Stimulated activated CD4-positive, alpha-beta T cell treated with anti-CD3 and anti-CD28 coated beads, Interleukin-2, amount 100 ng/mL, for 4 hours (primary cell): Measurements from ENCODE around the gene CIRBP.

Experiments used
- DNase-seq: peaks from one replicate; pipeline ENCODE4 v3.0.0-alpha.2; 2020; ENCODE audit warnings: low read depth

CIRBP gene

DNA sequence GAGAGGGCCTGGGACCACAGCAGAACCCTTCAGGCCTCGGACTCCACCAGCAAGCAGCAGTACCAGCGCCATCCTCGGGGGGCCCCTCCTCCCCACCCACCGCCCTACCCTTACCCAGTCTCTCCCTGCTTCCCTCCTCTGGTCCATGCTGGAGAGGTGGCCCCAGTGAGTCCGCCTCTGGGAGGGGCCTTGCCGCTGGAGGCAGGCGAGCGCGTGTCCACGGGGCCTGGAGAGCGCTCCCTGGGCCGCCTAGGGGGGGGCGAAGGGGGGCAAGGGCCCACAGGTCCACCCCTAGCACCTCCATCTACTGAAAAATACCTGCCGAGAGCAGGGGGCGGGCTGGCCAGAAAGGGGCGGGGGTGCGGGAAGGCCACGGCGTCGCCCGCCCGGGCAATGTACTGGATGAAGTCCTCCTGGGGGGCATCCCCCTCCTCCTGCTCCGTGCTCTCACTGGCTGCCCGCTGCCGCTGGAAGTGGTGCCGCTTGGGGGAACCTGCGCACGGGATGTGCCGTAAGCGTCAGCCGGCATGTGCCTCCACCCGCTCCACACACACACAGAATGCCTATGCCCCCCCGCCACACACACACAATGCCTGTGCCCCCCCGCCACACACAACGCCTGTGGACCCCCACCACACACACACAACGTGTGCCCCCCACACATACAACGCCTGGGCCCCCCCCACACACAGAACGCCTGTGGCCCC is 38.2 kb upstream of the CIRBP start:
- no peak for DNase-seq

DNA sequence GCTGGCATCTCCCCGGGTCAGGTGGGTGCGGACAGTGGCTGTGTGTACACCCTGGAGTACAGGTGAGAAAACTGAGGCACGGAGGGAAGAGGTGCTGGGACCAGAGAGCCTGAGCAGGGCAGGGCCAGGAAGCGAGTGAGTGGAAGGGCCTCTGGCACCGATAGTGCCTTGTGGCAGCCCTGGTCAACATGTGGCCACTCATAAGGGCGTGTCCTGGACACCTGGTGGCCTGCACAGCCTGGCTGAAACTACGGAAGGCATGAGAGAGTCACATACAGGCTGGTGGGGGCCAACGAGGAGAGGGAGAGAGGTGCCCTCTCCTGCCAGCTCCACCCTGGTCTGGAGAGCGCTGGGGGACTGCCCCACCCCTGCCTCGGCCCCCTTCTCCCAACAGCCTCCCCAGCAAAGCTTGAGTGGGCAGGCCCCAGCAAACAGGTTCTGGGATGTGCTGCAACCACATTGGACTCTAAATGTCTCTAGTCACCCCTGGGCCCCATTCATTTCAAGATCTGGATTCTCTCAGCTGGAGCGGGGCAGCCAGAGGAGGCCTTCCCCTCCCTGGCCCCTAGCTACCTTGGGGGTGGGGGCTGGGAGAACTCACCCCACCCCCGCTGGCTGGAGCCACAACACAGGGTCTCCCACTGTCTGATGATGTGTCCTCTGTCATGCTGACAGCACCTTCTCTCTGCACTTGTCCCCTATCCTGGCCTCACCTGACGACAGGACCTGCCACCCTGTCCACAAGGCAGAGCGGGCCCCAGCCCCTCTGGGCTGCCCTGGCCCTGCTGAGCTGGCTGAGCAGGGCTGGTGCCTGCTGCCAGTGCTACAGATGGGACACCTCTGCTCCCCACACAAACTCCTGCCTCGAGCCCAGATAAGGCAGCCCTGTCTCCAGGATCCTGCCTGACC is 37.1 kb upstream of the CIRBP start:
- DNase-seq = no peak

DNA sequence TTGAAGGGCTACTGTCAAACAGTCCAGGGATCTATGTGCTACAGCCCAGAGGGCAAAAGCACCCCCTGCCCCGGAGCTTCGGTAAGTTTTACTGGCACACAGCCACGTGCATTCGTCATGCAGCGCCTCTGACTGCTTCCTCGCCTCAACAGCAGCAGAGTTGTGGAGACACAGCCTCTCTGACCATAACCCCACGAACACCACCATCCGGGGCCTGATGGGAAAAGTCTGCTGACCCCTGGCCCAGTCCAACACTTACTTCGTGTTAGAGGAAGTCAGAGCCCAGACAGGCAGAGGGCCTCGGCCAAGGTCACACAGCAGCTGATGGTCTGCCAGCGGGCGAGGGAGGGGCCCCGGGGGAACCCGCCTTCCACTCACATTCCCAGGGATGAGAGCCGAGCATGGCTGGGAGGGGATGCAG is 36.5 kb upstream of the CIRBP start:
- DNase-seq = no peak

DNA sequence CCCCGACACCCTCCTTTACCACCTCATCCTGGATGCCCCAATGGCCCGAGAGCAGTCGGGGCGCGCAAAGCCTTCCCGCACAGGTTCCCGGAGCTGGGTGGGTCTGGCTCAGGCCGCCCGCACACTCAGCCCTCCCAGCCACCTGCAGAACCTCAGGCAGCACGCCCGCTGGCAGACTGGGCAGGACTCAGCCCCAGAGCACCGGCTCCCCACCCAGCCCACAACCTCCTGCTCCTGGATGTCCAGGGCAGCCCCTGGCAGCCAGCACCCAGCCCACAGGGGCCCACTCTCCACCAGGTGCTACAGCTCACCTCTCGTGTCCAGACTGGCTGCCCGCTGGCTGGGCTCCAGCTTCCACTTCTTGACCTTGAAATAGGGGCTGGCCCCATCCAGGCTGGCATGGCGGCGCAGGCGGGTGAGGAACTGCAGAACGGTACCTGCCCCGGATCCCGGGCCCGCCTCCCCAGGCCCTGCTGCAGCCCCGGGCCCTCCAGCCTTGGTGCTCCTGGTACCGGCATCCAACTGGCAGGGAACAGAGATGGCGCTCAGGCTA is 35.9 kb upstream of the CIRBP start:
- DNase-seq = no peak

DNA sequence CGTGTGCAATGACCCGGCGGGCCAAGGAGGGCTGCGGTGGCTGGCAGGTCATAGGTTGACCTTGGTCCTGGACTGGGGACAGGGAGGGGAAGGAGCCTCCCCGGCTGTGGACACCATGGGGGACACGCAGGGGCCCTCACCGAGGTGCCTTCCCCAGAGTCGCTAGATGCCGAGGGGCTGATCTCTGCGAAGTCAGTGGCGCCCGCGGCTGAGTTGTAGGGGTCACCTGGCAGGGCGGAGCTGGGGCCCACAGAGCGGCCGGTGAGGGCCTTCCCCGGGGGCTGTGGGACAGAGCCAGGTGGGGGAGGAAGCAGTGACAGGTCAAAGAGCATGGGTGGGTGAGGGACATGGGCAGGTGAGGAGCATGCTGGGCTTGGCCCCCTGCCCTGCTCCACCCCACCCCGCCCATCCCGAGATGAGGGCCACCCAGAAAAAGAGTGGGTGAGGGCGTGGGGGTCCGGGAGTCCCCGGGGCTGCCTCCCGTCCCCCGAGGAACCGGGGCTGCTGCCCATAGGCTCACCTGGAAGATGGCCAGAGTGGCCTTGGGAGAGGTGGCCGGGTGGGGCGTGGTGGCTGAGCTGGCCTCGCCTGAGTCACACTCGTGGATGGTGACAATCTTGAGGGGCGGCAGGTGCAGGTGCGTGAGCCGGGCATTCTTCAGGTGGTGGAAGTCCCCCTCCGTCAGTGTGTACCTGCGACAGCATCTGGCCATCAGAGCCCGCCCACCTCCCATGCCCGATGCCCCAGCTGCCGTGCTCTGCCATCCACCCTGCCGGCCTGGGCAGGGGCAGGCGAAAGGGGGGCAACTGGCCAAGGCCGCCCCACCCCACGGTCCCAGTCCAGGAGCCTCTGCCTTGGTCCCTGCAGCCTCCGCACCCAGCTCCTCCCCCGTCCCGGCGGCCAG is 34.8 kb upstream of the CIRBP start:
- no peak for DNase-seq

- no peak for DNase-seq
These were observed 34.2 kb upstream of the CIRBP start for GRCh38 chr19:1234955-1235380.

DNA sequence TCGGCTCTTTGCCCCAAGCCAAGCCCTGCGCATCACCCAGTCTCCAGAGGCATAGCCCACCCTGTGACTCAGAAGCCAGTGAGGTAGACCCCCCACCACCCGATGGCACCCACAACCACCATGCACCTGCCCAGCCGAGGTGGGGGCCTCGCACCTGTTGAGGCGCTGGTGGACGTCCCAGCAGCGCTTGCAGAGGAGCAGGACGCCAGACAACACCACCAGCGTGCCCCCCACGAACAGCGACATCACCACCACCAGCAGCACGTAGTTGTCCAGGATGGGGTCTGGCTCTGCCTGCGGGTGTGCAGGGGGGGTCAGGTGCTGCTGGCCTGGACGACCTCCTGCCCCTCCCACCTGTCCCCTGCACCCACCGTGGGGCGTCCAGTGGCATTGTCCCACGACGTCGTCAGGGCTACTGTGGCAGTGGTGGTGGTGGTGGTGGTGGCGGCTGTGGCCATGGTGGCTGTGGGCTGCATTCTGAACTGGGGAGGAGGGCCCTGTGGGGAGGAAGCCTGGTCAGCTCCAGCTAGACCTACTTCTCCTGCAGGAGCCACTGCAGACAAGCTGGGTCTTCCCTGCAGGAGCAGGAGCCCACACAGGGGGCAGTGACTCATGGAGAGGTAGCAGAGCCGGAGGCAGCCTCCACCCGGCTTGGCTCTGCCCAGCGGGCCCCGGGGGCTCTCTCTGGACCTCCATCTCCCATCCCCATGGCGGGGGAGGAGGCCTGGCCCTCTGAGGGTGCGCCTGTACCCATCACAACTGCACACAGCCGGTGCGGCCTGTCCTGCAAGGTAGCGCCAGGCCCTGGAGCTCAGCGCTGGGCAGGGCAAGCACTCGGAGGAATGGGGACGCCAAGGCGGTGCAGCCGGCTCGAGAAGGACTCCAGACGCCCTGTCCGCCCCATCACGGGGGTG is 33.2 kb upstream of the CIRBP start:
- no peak for DNase-seq

GRCh38 chr19:1236576-1236975 is 32.6 kb upstream of the CIRBP start:
- DNase-seq = no peak

GRCh38 chr19:1237027-1237659 is 32.0 kb upstream of the CIRBP start:
- DNase-seq = no peak

DNA sequence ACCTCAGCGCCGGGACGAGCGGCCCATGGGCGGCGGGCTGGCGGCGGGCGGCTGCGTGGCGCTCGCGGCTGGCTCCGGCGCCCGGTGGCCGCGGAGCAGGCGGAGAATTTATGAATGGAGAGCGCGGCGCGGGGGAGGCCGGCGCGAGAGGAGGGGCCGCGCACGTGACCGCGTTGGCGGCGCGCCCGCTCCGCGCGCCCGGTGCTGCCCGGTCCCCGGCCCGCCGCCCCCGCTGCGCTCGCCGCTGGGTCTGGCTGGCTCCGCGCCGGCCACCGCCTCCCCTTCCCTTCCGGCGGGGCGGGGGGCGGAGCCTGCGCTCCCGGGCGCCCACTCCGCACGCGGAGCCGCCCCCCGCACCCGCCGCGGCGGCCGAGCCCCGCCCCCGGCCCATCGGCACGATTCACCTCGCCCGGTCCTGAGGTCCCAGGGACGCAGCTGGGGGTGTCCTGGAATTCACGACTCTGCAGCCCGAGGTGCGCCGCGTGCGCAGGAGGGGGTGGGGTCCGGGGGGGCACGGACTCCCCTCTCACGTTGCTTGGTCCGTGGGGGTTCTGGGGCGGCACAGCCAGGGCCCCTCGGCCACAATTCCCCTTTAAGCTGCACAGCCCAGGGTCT is 31.3 kb upstream of the CIRBP start, which contains the start of gene CBARP:
Gene CBARP (minus strand): TSS at position 252 of the 615 bp plus-strand sequence. CDS start 1,905 bp downstream, outside the sequence.
- no peak for DNase-seq

- DNase-seq = no peak
These were observed 30.5 kb upstream of the CIRBP start for GRCh38 chr19:1238369-1239303.

GRCh38 chr19:1239420-1239795 is 29.7 kb upstream of the CIRBP start:
- DNase-seq = no peak

DNA sequence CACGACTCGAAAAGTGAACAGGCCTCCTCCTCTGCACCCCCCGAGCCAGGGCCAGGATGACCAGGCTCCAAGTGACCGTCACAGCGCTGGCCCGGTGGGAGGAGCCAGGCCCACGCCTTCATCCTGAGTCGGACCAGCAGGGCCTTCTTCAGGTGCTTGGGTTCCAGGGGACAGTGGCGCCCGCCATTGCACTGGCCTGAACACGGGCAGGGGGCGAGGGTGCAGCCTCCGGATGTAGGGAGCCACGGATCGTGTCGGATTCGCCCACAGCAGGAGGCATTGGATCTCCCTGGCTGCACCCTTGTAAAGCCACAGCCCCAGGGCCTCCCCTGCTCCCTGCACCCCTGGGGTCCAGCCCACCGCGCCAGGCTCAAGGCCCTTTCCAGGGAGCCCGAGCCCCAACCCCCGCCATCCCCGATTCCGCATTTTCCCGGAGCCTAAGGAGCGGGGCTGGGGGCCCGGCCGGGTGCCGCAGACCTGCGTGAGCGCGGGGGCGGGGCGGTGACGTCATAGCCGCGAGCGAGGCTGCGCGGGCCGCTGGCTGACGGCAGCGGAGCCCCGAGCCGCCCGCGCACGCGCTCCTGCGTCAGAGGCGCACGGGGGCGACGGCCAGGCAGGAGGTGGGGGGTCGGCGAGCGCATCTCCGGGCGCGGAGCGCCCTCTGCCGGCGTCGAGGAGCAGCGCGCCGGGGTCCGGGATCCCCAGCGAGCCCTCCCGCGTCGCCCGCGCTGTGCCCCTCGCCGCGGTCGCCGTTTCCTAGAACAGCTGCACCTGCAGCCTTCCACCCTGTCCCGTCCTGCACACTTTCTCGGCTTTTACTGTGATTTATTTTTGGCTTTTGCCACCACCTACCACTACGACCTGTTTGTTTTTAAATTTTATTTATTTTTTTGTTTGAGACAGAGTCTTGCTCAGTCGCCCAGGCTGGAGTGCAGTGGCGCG is 29.1 kb upstream of the CIRBP start:
- DNase-seq = peak; percentile 94

GRCh38 chr19:1240925-1241324 is 28.2 kb upstream of the CIRBP start:
- DNase-seq = no peak

DNA sequence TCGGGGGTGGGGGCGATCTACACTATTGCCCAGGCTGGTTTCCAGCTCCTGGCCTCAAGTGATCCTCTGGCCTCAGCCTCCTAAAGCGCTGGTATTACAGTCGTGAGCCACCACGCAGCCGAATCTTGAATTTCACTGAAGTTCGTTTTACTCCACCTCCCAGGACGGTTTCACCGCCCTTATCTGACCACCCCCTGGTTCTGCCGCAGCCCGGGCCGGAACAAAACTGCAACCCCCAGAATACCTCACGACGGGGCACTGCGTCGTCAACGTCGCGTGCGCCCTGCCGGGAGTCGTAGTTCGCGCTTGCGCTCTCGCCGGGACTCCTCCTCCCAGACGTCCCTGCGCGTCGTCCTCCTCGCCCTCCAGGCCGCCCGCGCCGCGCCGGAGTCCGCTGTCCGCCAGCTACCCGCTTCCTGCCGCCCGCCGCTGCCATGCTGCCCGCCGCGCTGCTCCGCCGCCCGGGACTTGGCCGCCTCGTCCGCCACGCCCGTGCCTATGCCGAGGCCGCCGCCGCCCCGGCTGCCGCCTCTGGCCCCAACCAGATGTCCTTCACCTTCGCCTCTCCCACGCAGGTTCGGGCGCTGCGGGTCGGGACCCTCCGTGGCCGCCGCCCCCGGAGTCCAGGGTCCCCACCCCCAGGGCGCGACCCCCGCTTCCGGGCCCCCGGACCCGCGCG is 27.6 kb upstream of the CIRBP start, which contains the start of gene ATP5F1D:
Gene ATP5F1D (plus strand): TSS at position 335 of the 679 bp plus-strand sequence. CDS start 100 bp downstream, at position 435.
- DNase-seq = peak; percentile 88

DNA sequence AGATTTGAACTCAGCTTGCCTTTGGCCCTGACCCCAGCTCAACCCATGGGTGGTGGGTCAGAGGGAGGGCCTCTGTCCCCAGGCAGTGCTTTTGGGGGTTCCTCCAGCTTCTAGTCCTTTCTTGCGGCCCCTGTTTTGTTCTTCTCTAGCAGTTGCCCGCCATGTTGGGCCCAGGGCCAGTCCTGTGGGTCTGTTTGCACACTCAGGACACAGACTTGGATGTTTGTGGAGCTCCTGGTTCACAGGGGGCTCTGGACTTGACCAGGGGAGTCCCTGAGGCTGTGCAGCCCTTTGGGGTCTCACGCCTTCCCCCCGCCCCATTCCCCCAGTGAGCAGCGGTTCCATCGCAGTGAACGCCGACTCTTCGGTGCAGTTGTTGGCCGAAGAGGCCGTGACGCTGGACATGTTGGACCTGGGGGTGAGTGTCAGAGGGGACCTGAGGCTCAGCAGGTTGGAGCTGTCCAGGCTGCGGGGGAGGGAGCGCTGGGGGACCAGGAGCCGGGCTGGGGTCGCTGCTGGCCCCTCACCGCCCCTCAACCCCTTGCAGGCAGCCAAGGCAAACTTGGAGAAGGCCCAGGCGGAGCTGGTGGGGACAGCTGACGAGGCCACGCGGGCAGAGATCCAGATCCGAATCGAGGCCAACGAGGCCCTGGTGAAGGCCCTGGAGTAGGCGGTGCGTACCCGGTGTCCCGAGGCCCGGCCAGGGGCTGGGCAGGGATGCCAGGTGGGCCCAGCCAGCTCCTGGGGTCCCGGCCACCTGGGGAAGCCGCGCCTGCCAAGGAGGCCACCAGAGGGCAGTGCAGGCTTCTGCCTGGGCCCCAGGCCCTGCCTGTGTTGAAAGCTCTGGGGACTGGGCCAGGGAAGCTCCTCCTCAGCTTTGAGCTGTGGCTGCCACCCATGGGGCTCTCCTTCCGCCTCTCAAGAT is 25.1 kb upstream of the CIRBP start:
- peak; percentile 79 for DNase-seq
